Heart left ventricle (tissue), 16 donors: ENCODE measurements around the gene LHX6. TPM values are rescaled to one million over a fixed set of nuclear protein-coding genes. Genes with fewer than 3 reads are reported as not detected.

Source experiments
- ATAC-seq, 4 donors: fragments of 200-7000 bp; cut with Tn5 transposase; one replicate each; pipeline ENCODE4 v1.9.1; 2020 to 2022; ENCODE audit warnings: moderate library complexity in 4 of 4, mild to moderate bottlenecking in 3 of 4, moderate number of reproducible peaks in 1 of 4
- DNase-seq, 5 donors: peaks; one replicate each; pipeline ENCODE4 v3.0.0-alpha.2; 2020
- H3K27ac ChIP-seq, 12 donors: fragments of 200-600 bp; sonication (generic) in 4 of 12; one replicate each; pipeline versions ENCODE4 v1.5.0 to v1.8.0; 2016 to 2022; ENCODE audit warnings: mild to moderate bottlenecking in 2 of 12
- H3K27me3 ChIP-seq, 9 donors: fragments of 200-600 bp; sonication (generic) in 2 of 9; one replicate each; pipeline versions ENCODE4 v1.5.1 to v1.8.0; 2016 to 2022; ENCODE audit warnings: mild to moderate bottlenecking in 3 of 9
- H3K36me3 ChIP-seq, 9 donors: fragments of 200-600 bp; sonication (generic) in 2 of 9; one replicate each; pipeline versions ENCODE4 v1.5.0 to v1.8.0; 2018 to 2022; ENCODE audit warnings: mild to moderate bottlenecking in 2 of 9
- H3K4me1 ChIP-seq, 12 donors: fragments of 200-600 bp; sonication (generic) in 4 of 12; one replicate each; pipeline versions ENCODE4 v1.5.0 to v1.8.0; 2016 to 2022; ENCODE audit warnings: mild to moderate bottlenecking in 3 of 12
- H3K4me3 ChIP-seq, 12 donors: fragments of 200-600 bp; sonication (generic) in 4 of 12; one replicate each; pipeline versions ENCODE4 v1.5.0 to v1.8.0; 2017 to 2022; ENCODE audit warnings: mild to moderate bottlenecking in 9 of 12, moderate library complexity in 4 of 12
- H3K9me3 ChIP-seq, 12 donors: fragments of 200-600 bp; sonication (generic) in 4 of 12; one replicate each; pipeline versions ENCODE4 v1.5.0 to v1.8.0; 2016 to 2022; ENCODE audit warnings: mild to moderate bottlenecking in 1 of 12
- POLR2A ChIP-seq, 2 donors: fragments of 450-650 bp; IDR thresholded peaks; one replicate each; pipeline ENCODE4 v1.6.1; 2017; ENCODE audit warnings: antibody characterized with exemption in 2 of 2, mild to moderate bottlenecking in 2 of 2, moderate library complexity in 2 of 2
- WGBS, 4 donors: extraction: QIAGEN DNeasy Blood & Tissue Kit in 2 of 4; methylation state at CpG; one replicate each; pipeline versions ENCODE4 v1.1.5 to v1.1.7; 2013 to 2018; 5-methylcytosine and 5-hydroxymethylcytosine counted together
- intact Hi-C, 10 donors: fragments of 100-400 bp; cut with DNase I; formaldehyde crosslinking; loops; one replicate each; pipeline versions ENCODE4 v1.11.1 to v1.14.2; 2022
- polyA plus RNA-seq, 2 donors: library from polyadenylated mRNA; stranded (reverse); fragments of 200-250 nt; gene quantifications; one replicate each; pipeline ENCODE4 v1.2.3, GENCODE V29; 2013
- total RNA-seq, 9 donors: library from RNA; depleted of rRNA in 2 of 9; stranded (reverse); fragments of >200 nt in 2 of 9; fragmentation: NEBNext Ultra II Directional in 3 of 9; extraction: Animal tissue kit (Norgen Biotek cat#: 25700) in 3 of 9; gene quantifications; one replicate each; pipeline versions ENCODE4 v1.1.0 to v1.2.4, GENCODE V29; 2016 to 2023
- TF ChIP-seq, protein P1 (sequence below), 12 donors: fragments of 200-600 bp; sonication (generic) in 4 of 12; IDR thresholded peaks; one replicate each; pipeline versions ENCODE4 v1.5.0 to v1.8.0; 2018 to 2022; ENCODE audit warnings: antibody characterized with exemption in 12 of 12, mild to moderate bottlenecking in 5 of 12
- donor health status: ischemic (EF 13 %, LVEDD 7.1; RV severe dilation, severe dysfunction).
- donor health status: healthy with polysubstance abuse.
- donor health status: DM: no; HTN: yes; CAD: no.
- donor health status: DM: no; HTN: no; CAD: no.
- donor health status: ischemic (EF 25% LVEDD 6.9; RV normal size, moderate dysfunction).
- donor health status: ischemic (EF 25% LVEDD 5.7; RV mildly dilated, moderate dysfunction).
- donor health status: healthy.
- donor health status: DM: yes; HTN: yes; CAD: no.
- donor health status: ischemic (EF 35%, LVEDD 5.7; RV mildly dilated, moderate dysfunction).
- donor health status: nonischemic (EF 11% LVEDD 7.7; RV severe dilation, severe dysfunction).
- donor health status: DM: yes; HTN: yes; CAD: no.
- donor health status: PGD.
- donor health status: ischemic (EF 29% LVEDD 5.4; RV normal size, mild dysfunction).
- donor health status: nonischemic (EF 23%, LVEDD 6.1; RV moderate dilation, normal function).

Gene LHX6
- total and polyA plus RNA-seq, 11 donors, result 2.9 to 11.2 (median 6.5) TPM

DNA sequence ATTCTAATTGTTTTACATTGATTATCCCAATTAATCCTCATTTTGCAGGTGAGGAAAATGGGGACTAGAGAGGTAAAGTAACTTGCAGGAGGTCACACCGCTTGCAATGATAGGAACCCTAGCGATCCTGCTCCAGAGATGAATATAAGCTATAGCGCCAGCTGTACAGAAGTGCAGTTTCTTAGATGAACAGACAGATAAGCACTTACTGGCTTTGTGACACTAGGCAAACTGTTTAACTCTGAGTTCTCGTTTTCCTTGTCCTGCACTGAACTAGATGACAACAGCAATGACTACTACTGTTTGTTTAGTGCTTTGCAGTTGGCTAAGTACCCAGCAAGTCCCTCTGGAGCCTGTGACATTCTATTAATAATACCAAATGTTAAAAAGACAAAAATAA, 11.1 kb downstream of the LHX6 start:
- Histone ChIP-seq H3K36me3 (no peaks in the 10 kb centered on the region), H3K4me1 (peaks cover 0 to 60% (median 26%) of the 10 kb centered on the region in 12 donors), H3K27me3 (peaks cover 45 to 100% (median 96%) of the 10 kb centered on the region in 9 donors), H3K9me3 (no peaks in the 10 kb centered on the region), H3K4me3 (no peak overlapping the region), H3K27ac (no peak overlapping the region)
- DNase-seq (no peak), ATAC-seq (no peak)
- intact Hi-C loops, result no loop called here
- 42 to 62% (median 54%) methylated on average over 4 of the region's 4 CpGs for WGBS, 4 donors
- TF ChIP-seq, protein P1, sequence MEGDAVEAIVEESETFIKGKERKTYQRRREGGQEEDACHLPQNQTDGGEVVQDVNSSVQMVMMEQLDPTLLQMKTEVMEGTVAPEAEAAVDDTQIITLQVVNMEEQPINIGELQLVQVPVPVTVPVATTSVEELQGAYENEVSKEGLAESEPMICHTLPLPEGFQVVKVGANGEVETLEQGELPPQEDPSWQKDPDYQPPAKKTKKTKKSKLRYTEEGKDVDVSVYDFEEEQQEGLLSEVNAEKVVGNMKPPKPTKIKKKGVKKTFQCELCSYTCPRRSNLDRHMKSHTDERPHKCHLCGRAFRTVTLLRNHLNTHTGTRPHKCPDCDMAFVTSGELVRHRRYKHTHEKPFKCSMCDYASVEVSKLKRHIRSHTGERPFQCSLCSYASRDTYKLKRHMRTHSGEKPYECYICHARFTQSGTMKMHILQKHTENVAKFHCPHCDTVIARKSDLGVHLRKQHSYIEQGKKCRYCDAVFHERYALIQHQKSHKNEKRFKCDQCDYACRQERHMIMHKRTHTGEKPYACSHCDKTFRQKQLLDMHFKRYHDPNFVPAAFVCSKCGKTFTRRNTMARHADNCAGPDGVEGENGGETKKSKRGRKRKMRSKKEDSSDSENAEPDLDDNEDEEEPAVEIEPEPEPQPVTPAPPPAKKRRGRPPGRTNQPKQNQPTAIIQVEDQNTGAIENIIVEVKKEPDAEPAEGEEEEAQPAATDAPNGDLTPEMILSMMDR (IDR thresholded peaks at IDR 0.05), result no peak
- TF ChIP-seq POLR2A (IDR thresholded peaks at IDR 0.05), result no peak

DNA sequence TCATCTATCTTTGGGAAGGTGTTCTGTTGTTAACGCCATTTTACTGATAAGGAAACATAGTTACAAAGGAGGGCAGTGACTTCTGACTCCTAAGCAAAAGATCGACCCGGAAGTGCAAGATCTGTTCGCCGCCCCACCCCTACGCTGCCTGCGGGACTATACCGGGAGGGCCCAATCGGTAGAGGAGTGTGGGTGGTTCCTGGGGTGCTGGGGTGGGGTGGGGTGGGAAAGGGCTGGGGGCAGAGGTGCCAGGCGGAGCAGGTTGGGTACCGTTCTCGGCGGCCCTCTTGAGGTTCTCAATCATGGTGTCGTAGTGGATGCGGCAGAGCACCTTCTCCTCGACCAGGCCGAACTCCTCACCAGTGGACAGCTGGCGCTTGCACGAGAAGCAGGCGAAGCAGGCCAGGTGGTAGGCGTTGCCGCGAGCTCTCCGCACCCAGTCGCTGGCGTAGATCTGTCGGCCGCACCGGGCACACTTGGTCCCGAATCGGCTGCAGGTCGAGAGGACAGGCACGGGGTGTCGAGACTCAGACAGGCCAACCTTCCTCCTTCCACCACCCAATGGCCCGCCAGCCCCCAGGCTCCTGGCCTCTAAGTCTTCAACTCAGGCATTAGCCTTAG, 11.8 kb downstream of the LHX6 start:
- DNase-seq, result no peak
- H3K27me3 ChIP-seq, result peaks cover 45 to 100% (median 94%) of the 10 kb centered on the region in 9 donors
- H3K9me3 ChIP-seq, result no peaks in the 10 kb centered on the region
- H3K36me3 ChIP-seq, result no peaks in the 10 kb centered on the region
- 42 to 64% (median 52%) methylated on average over 33 to 35 of the region's 35 CpGs for WGBS, 4 donors
- TF ChIP-seq, protein P1 (IDR thresholded peaks at IDR 0.05), result no peak
- no peak for TF ChIP-seq POLR2A (IDR thresholded peaks at IDR 0.05)
- H3K4me3 ChIP-seq, result no peak overlapping the region
- H3K4me1 ChIP-seq, result peaks cover 0 to 60% (median 26%) of the 10 kb centered on the region in 12 donors
- H3K27ac ChIP-seq, result no peak overlapping the region
- intact Hi-C loops, result no loop called here
- ATAC-seq, result no peak

DNA sequence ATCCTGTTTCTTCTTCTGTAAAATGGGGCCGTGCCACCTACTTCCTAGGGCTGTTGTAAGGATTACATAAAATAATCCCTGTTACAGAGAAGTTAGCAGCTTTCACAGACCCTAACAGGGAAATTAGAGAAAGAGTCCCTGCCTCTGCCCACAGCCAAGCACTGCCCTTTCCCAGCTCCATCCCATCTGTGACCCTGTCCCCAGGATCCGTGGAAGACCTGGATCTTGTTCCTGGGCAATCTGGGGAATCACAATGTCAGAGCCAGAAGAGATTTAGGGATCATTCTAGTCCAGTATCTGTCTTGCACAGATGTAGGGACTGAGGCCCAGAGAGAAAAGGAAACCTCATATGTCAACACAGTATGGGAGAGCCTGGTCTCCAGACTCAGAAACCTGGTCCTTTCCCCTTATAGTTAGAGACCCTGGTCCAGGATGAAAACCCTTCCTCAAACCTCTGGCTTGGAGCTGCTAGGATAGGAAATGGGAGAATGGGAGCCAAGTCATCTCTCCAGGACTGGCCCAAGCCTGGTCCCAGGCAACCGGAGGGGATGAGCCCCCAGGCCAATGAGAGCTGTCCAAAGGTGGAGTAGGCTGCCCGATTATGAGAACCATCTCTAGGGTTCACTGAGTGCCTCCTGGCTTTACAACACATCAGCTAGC, 12.5 kb downstream of the LHX6 start:
- DNase-seq, result no peak
- TF ChIP-seq, protein P1 (IDR thresholded peaks at IDR 0.05), result no peak
- Histone ChIP-seq H3K36me3 (no peaks in the 10 kb centered on the region), H3K4me1 (peaks cover 0 to 54% (median 26%) of the 10 kb centered on the region in 12 donors), H3K9me3 (no peaks in the 10 kb centered on the region), H3K27me3 (peaks cover 45 to 98% (median 88%) of the 10 kb centered on the region in 9 donors), H3K27ac (no peak overlapping the region), H3K4me3 (no peak overlapping the region)
- intact Hi-C loops, result no loop called here
- WGBS, 4 donors, result 59 to 74% (median 68%) methylated on average over 4 of the region's 4 CpGs
- no peak for ATAC-seq

DNA sequence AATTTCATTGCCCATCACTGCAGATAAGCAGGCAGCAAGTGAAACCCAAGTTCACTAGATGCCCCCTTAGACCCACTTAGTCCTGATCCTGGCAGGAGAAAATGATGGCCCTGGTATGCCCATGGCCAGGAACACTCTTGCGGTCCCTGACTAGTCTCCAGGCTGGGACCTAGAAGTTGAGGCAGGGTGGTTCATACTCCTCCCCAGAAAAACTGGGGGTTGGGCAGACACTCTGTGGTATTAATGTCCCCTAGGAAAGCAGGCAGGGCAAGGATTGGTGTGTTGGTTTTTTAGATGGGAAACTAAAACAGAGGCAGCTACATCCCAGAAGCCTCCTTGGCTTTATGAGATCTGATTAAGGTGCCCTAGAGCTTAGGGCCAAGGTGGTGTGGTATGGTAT, 13.1 kb downstream of the LHX6 start:
- H3K27me3 ChIP-seq, result peaks cover 42 to 97% (median 82%) of the 10 kb centered on the region in 9 donors
- TF ChIP-seq, protein P1 (IDR thresholded peaks at IDR 0.05), result no peak
- TF ChIP-seq POLR2A (IDR thresholded peaks at IDR 0.05), result no peak
- H3K4me1 ChIP-seq, result peaks cover 0 to 48% (median 21%) of the 10 kb centered on the region in 12 donors
- H3K4me3 ChIP-seq, result no peak overlapping the region
- H3K27ac ChIP-seq, result no peak overlapping the region
- intact Hi-C loops, result no loop called here
- no peaks in the 10 kb centered on the region for H3K9me3 ChIP-seq
- whole genome bisulfite sequencing, 4 donors, result 58 to 100% (median 93%) methylated on average over 1 of the region's 1 CpG
- ATAC-seq, result no peak
- no peaks in the 10 kb centered on the region for H3K36me3 ChIP-seq
- no peak for DNase-seq
